ENCODE results near the gene RWDD2A. TPM values are rescaled to one million over a fixed set of nuclear protein-coding genes. Genes with fewer than 3 reads are reported as not detected.

RWDD2A gene
- total RNA-seq, result 2.9 TPM

GRCh38 chr6:83192871-83193746 is at the start of gene RWDD2A, which contains the start of gene PGM3:
RWDD2A (plus strand) TSS chr6:83193357; CDS start chr6:83194452, 1,095 bp downstream.
PGM3 (minus strand) TSS chr6:83193265; CDS start chr6:83191012, 2,253 bp downstream.

Other genes starting within 250 kb of the RWDD2A start
- 16.1 TPM for gene UBE3D, start 127.5 kb upstream of the RWDD2A start, total RNA-seq
- 55.6 TPM for gene DOP1A, start 125.7 kb upstream of the RWDD2A start, total RNA-seq
- gene PGM3, start 92 bp upstream of the RWDD2A start, total RNA-seq, result 30.5 TPM
- 2.3 TPM for gene ME1, start 237.7 kb downstream of the RWDD2A start, total RNA-seq